ENCODE results near the gene GALP.
A peak's percentile ranks its signal among the peaks of the same experiment; 100 is the strongest.

GALP gene

GRCh38 chr19:56141417-56141993, 34.3 kb upstream of the GALP start:
- Histone ChIP-seq H3K4ac (ENCODE audit: low read depth in 1 of 2, low read length in 2 of 2) (peak overlapping the region in 1 of 2 experiments; percentile 41), H3K9me3 (ENCODE audit: control insufficient read depth, low read length) (no peaks in the 10 kb centered on the region), H3K79me1 (replicated peaks; ENCODE audit: low read length, poor library complexity, severe bottlenecking) (peaks cover 21% of the 10 kb centered on the region), H3K27me3 (ENCODE audit: control insufficient read depth in 1 of 2, insufficient read depth in 1 of 2, low read length in 2 of 2) (no peaks in the 10 kb centered on the region), H3K18ac (ENCODE audit: low read depth in 1 of 2, low read length in 2 of 2) (peak overlapping the region in 1 of 2 experiments; percentile 13), H2AFZ (ENCODE audit: low read depth, low read length) (no peak overlapping the region), H3K4me2 (ENCODE audit: low read length, poor library complexity, severe bottlenecking) (peak overlapping the region; percentile 80), H2BK12ac (ENCODE audit: low read length in 2 of 2) (no peak overlapping the region), H3K14ac (ENCODE audit: low read length in 2 of 2) (no peak overlapping the region), H4K91ac (ENCODE audit: low read length) (no peak overlapping the region), H3K4me3 (ENCODE audit: insufficient read depth in 1 of 2, low read depth in 1 of 2, low read length in 2 of 2) (peak overlapping the region; percentile 65 to 86), H3K9ac (ENCODE audit: low read length) (peak overlapping the region; percentile 94), H3K4me1 (ENCODE audit: control insufficient read depth, insufficient read depth, low read depth, low read length) (peaks cover 15% of the 10 kb centered on the region), H2AK5ac (ENCODE audit: low read length, severe bottlenecking) (no peak overlapping the region), H2BK15ac (ENCODE audit: low read depth, poor library complexity, severe bottlenecking) (no peak overlapping the region), H3K23ac (ENCODE audit: low read length in 2 of 2) (no peak overlapping the region), H2BK120ac (ENCODE audit: low read depth, low read length) (no peak overlapping the region), H4K8ac (ENCODE audit: low read length) (peak overlapping the region; percentile 71), H2BK5ac (ENCODE audit: low read depth, low read length, poor library complexity, severe bottlenecking) (no peak overlapping the region), H3K27ac (ENCODE audit: low read length, poor library complexity, severe bottlenecking) (no peak overlapping the region), H3K36me3 (ENCODE audit: control insufficient read depth in 1 of 2, insufficient read depth in 2 of 2, low read depth in 1 of 2, low read length in 2 of 2) (peaks cover 3 to 25% of the 10 kb centered on the region in 2 experiments)
- WGBS: 8% methylated on average over 18 of the region's 26 CpGs
- DNase-seq: peak; percentile 19

DNA sequence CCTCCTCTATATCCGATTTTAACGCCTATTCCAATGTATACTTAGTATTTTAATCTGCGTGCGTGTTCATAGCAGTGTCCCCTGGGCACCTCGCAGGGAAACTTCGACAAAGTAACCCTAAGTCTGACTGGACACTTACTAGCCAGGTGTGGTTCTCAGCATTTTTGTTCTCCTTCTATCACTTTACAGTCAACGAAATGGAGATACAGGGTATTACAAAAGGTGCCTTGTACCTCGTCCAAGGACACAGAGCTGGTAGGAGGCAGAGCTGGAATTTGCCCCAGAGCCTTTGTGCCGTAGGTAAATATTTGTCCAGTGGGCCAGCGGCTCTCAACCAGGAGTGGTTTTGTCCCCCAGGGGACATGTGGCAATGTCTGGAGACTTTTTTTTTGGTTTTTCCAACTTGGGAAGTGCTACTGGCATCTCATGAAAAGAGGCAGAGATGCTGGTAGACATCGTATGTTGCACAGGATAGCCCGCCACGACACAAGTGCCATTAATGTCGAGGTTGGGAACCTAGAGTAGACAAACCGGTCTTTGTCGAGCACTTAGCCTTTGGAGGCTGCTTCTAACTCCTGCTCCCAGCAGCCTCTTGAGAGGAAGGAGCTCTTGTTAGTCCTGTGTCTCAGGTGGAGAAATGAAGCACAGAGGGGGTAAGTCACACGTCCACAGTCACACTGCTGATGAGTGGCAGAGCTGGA, 33.6 kb upstream of the GALP start:
- no peak overlapping the region for H2BK5ac ChIP-seq (ENCODE audit: low read depth, low read length, poor library complexity, severe bottlenecking)
- H2AFZ ChIP-seq (ENCODE audit: low read depth, low read length): no peak overlapping the region
- H3K4me1 ChIP-seq (ENCODE audit: control insufficient read depth, insufficient read depth, low read depth, low read length): peaks cover 15% of the 10 kb centered on the region
- no peak overlapping the region for H3K14ac ChIP-seq (ENCODE audit: low read length in 2 of 2)
- no peaks in the 10 kb centered on the region for H3K9me3 ChIP-seq (ENCODE audit: control insufficient read depth, low read length)
- H4K91ac ChIP-seq (ENCODE audit: low read length): no peak overlapping the region
- H3K27me3 ChIP-seq (ENCODE audit: control insufficient read depth in 1 of 2, insufficient read depth in 1 of 2, low read length in 2 of 2): no peaks in the 10 kb centered on the region
- peak overlapping the region; percentile 85 for H3K9ac ChIP-seq (ENCODE audit: low read length)
- peak overlapping the region in 1 of 2 experiments; percentile 86 for H3K4me3 ChIP-seq (ENCODE audit: insufficient read depth in 1 of 2, low read depth in 1 of 2, low read length in 2 of 2)
- no peak overlapping the region for H2BK15ac ChIP-seq (ENCODE audit: low read depth, poor library complexity, severe bottlenecking)
- H3K18ac ChIP-seq (ENCODE audit: low read depth in 1 of 2, low read length in 2 of 2): no peak overlapping the region
- H2BK120ac ChIP-seq (ENCODE audit: low read depth, low read length): no peak overlapping the region
- no peak overlapping the region for H4K8ac ChIP-seq (ENCODE audit: low read length)
- peaks cover 6 to 33% of the 10 kb centered on the region in 2 experiments for H3K36me3 ChIP-seq (ENCODE audit: control insufficient read depth in 1 of 2, insufficient read depth in 2 of 2, low read depth in 1 of 2, low read length in 2 of 2)
- peak overlapping the region in 1 of 2 experiments; percentile 41 for H3K4ac ChIP-seq (ENCODE audit: low read depth in 1 of 2, low read length in 2 of 2)
- peaks cover 26% of the 10 kb centered on the region for H3K79me1 ChIP-seq (replicated peaks; ENCODE audit: low read length, poor library complexity, severe bottlenecking)
- WGBS: 76% methylated on average over 17 of the region's 17 CpGs
- peak overlapping the region; percentile 80 for H3K4me2 ChIP-seq (ENCODE audit: low read length, poor library complexity, severe bottlenecking)
- H2BK12ac ChIP-seq (ENCODE audit: low read length in 2 of 2): no peak overlapping the region
- peak overlapping the region in 1 of 2 experiments; percentile 28 for H3K23ac ChIP-seq (ENCODE audit: low read length in 2 of 2)
- DNase-seq: no peak
- H3K27ac ChIP-seq (ENCODE audit: low read length, poor library complexity, severe bottlenecking): no peak overlapping the region
- no peak overlapping the region for H2AK5ac ChIP-seq (ENCODE audit: low read length, severe bottlenecking)

- H3K27ac ChIP-seq (ENCODE audit: low read length, poor library complexity, severe bottlenecking): no peak overlapping the region
- no peak for DNase-seq
- no peaks in the 10 kb centered on the region for H3K9me3 ChIP-seq (ENCODE audit: control insufficient read depth, low read length)
- no peak overlapping the region for H3K9ac ChIP-seq (ENCODE audit: low read length)
- H3K27me3 ChIP-seq (ENCODE audit: control insufficient read depth in 1 of 2, insufficient read depth in 1 of 2, low read length in 2 of 2): no peaks in the 10 kb centered on the region
- H3K4me3 ChIP-seq (ENCODE audit: insufficient read depth in 1 of 2, low read depth in 1 of 2, low read length in 2 of 2): no peak overlapping the region
- no peak overlapping the region for H3K18ac ChIP-seq (ENCODE audit: low read depth in 1 of 2, low read length in 2 of 2)
- no peak overlapping the region for H3K4ac ChIP-seq (ENCODE audit: low read depth in 1 of 2, low read length in 2 of 2)
- WGBS: 96% methylated on average over 4 of the region's 4 CpGs
- H2AFZ ChIP-seq (ENCODE audit: low read depth, low read length): no peak overlapping the region
- no peak overlapping the region for H3K14ac ChIP-seq (ENCODE audit: low read length in 2 of 2)
- H4K8ac ChIP-seq (ENCODE audit: low read length): no peak overlapping the region
- no peak overlapping the region for H2BK15ac ChIP-seq (ENCODE audit: low read depth, poor library complexity, severe bottlenecking)
- H2BK120ac ChIP-seq (ENCODE audit: low read depth, low read length): no peak overlapping the region
- H2AK5ac ChIP-seq (ENCODE audit: low read length, severe bottlenecking): no peak overlapping the region
- peaks cover 12 to 40% of the 10 kb centered on the region in 2 experiments for H3K36me3 ChIP-seq (ENCODE audit: control insufficient read depth in 1 of 2, insufficient read depth in 2 of 2, low read depth in 1 of 2, low read length in 2 of 2)
- no peak overlapping the region for H3K4me2 ChIP-seq (ENCODE audit: low read length, poor library complexity, severe bottlenecking)
- H2BK12ac ChIP-seq (ENCODE audit: low read length in 2 of 2): peak overlapping the region in 1 of 2 experiments; percentile 21
- no peak overlapping the region for H2BK5ac ChIP-seq (ENCODE audit: low read depth, low read length, poor library complexity, severe bottlenecking)
- no peak overlapping the region for H3K23ac ChIP-seq (ENCODE audit: low read length in 2 of 2)
- H3K79me1 ChIP-seq (replicated peaks; ENCODE audit: low read length, poor library complexity, severe bottlenecking): peaks cover 32% of the 10 kb centered on the region
- H3K4me1 ChIP-seq (ENCODE audit: control insufficient read depth, insufficient read depth, low read depth, low read length): peaks cover 15% of the 10 kb centered on the region
- no peak overlapping the region for H4K91ac ChIP-seq (ENCODE audit: low read length)
These were observed 32.8 kb upstream of the GALP start for GRCh38 chr19:56142897-56143434.

DNA sequence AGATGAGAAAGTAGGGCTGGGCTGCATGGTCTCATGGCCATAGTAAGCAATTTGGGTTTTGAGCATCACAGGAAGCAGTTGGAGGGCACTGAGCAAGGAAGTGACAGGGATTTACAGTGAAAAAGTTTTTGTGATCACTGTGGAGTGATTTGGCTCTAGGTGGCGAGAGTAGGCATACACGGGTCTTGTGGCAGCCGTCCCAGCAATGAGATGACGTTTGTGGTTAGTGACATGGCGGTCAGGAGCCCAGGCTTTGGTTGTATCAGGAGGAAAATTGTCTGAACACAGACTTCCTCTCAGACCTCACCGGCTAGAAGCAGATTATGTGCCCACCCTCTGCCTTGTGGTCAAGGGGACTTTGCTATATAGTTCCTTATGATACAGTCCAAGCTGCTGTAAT, 31.4 kb upstream of the GALP start:
- H2BK120ac ChIP-seq (ENCODE audit: low read depth, low read length): no peak overlapping the region
- H2BK15ac ChIP-seq (ENCODE audit: low read depth, poor library complexity, severe bottlenecking): no peak overlapping the region
- H3K9ac ChIP-seq (ENCODE audit: low read length): no peak overlapping the region
- H3K4me3 ChIP-seq (ENCODE audit: insufficient read depth in 1 of 2, low read depth in 1 of 2, low read length in 2 of 2): no peak overlapping the region
- no peak for DNase-seq
- no peak overlapping the region for H3K4me2 ChIP-seq (ENCODE audit: low read length, poor library complexity, severe bottlenecking)
- H2AFZ ChIP-seq (ENCODE audit: low read depth, low read length): no peak overlapping the region
- no peak overlapping the region for H3K18ac ChIP-seq (ENCODE audit: low read depth in 1 of 2, low read length in 2 of 2)
- no peak overlapping the region for H2BK5ac ChIP-seq (ENCODE audit: low read depth, low read length, poor library complexity, severe bottlenecking)
- H3K36me3 ChIP-seq (ENCODE audit: control insufficient read depth in 1 of 2, insufficient read depth in 2 of 2, low read depth in 1 of 2, low read length in 2 of 2): peaks cover 18 to 51% of the 10 kb centered on the region in 2 experiments
- no peak overlapping the region for H4K8ac ChIP-seq (ENCODE audit: low read length)
- no peak overlapping the region for H3K27ac ChIP-seq (ENCODE audit: low read length, poor library complexity, severe bottlenecking)
- peaks cover 41% of the 10 kb centered on the region for H3K79me1 ChIP-seq (replicated peaks; ENCODE audit: low read length, poor library complexity, severe bottlenecking)
- H2BK12ac ChIP-seq (ENCODE audit: low read length in 2 of 2): no peak overlapping the region
- H3K4me1 ChIP-seq (ENCODE audit: control insufficient read depth, insufficient read depth, low read depth, low read length): peaks cover 15% of the 10 kb centered on the region
- H4K91ac ChIP-seq (ENCODE audit: low read length): no peak overlapping the region
- H2AK5ac ChIP-seq (ENCODE audit: low read length, severe bottlenecking): no peak overlapping the region
- WGBS: over 99% methylated on average over 6 of the region's 6 CpGs
- no peaks in the 10 kb centered on the region for H3K9me3 ChIP-seq (ENCODE audit: control insufficient read depth, low read length)
- no peak overlapping the region for H3K23ac ChIP-seq (ENCODE audit: low read length in 2 of 2)
- H3K4ac ChIP-seq (ENCODE audit: low read depth in 1 of 2, low read length in 2 of 2): no peak overlapping the region
- H3K27me3 ChIP-seq (ENCODE audit: control insufficient read depth in 1 of 2, insufficient read depth in 1 of 2, low read length in 2 of 2): no peaks in the 10 kb centered on the region
- no peak overlapping the region for H3K14ac ChIP-seq (ENCODE audit: low read length in 2 of 2)

All from mesenchymal stem cell (in vitro differentiated cells and primary cell).